Left lung (tissue), 10 donors: Measurements from ENCODE around the gene RABGAP1L. TPM values are rescaled to one million over a fixed set of nuclear protein-coding genes. Genes with fewer than 3 reads are reported as not detected.
"Not testable (repeated sequence)": the region's sequence is repeated elsewhere in the genome, so short reads cannot be mapped to it uniquely, and the experiment has no call there.

ENCODE experiments used
- ATAC-seq: fragments of 200-7000 bp; cut with Tn5 transposase; one replicate; pipeline ENCODE4 v1.9.1; 2020; ENCODE audit warnings: moderate library complexity
- DNase-seq, 4 donors: peaks; one replicate each; pipeline ENCODE4 v3.0.0-alpha.2; 2013 to 2020
- H3K27ac ChIP-seq, 2 donors: fragments of 200-600 bp; sonication (generic) in 1 of 2; one replicate each; pipeline versions ENCODE4 v1.5.0 to v1.8.0; 2020 to 2021
- H3K27me3 ChIP-seq, 2 donors: fragments of 200-600 bp; sonication (generic) in 1 of 2; one replicate each; pipeline versions ENCODE4 v1.5.0 to v1.8.0; 2020 to 2021
- H3K36me3 ChIP-seq, 2 donors: fragments of 200-600 bp; sonication (generic) in 1 of 2; one replicate each; pipeline versions ENCODE4 v1.5.0 to v1.8.0; 2020 to 2021
- H3K4me1 ChIP-seq, 2 donors: fragments of 200-600 bp; one replicate each; pipeline ENCODE4 v1.8.0; 2021
- H3K4me3 ChIP-seq, 2 donors: fragments of 200-600 bp; sonication (generic) in 1 of 2; one replicate each; pipeline versions ENCODE4 v1.5.0 to v1.8.0; 2020 to 2021; ENCODE audit warnings: mild to moderate bottlenecking in 1 of 2
- H3K9me3 ChIP-seq, 2 donors: fragments of 200-600 bp; sonication (generic) in 1 of 2; one replicate each; pipeline versions ENCODE4 v1.5.0 to v1.8.0; 2020 to 2021
- CTCF ChIP-seq, 2 donors: fragments of 200-600 bp; sonication (generic) in 1 of 2; IDR thresholded peaks; one replicate each; pipeline versions ENCODE4 v1.5.0 to v1.8.0; 2021; ENCODE audit warnings: antibody characterized with exemption in 2 of 2
- intact Hi-C, 2 donors: fragments of 100-400 bp; cut with DNase I; formaldehyde crosslinking; loops; one replicate each; pipeline versions ENCODE4 v1.11.2 to v1.14.2; 2022
- polyA plus RNA-seq, 6 donors: library from polyadenylated mRNA; unstranded; fragments of 120-200 nt; gene quantifications; one replicate each; pipeline ENCODE4 v1.2.1, GENCODE V29; 2013; ENCODE audit not compliant: insufficient read length in 6 of 6
- total RNA-seq, 2 donors: library from RNA; stranded (reverse); fragmentation: NEBNext Ultra II Directional; extraction: Animal tissue kit (Norgen Biotek cat#: 25700); gene quantifications; one replicate each; pipeline ENCODE4 v1.2.1, GENCODE V29; 2021
- donor health status: DM: no; HTN: yes; CAD: no.
- donor health status: DM: no; HTN: no; CAD: no.

RABGAP1L gene
- total and polyA plus RNA-seq, 8 donors, result 40.3 to 67.3 (median 51.4) TPM

DNA sequence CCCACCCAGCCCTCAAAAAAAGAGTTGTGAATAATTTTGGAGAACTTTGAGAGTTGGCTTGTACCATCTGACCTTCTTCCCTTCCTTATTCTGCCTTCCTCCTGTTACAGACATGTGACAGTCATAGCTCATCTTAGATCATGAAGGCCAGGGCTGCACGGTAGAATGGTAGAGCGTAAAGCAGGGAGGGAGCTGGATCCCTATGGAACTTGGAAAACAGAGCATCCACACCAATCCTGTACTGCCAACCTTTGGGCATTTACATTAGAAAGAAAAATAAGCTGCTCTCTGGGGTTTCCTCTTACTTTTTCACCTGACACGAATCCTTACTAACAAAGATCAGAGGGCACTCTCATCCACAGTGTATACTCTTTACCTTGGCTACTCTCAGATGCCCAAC is 409.9 kb downstream of the RABGAP1L start:
- H3K36me3 ChIP-seq, result no peaks in the 10 kb centered on the region
- no peak for DNase-seq
- no peaks in the 10 kb centered on the region for H3K4me1 ChIP-seq
- ATAC-seq, result no peak
- peaks cover 0 to 9% of the 10 kb centered on the region in 2 donors for H3K9me3 ChIP-seq
- H3K27me3 ChIP-seq, result no peaks in the 10 kb centered on the region
- no peak overlapping the region for H3K4me3 ChIP-seq
- TF ChIP-seq CTCF (IDR thresholded peaks at IDR 0.05), result no peak
- H3K27ac ChIP-seq, result no peak overlapping the region
- intact Hi-C loops, result no loop called here

- Histone ChIP-seq H3K4me3 (no peak overlapping the region), H3K27ac (no peak overlapping the region), H3K4me1 (no peaks in the 10 kb centered on the region), H3K27me3 (no peaks in the 10 kb centered on the region), H3K9me3 (peaks cover 0 to 35% of the 10 kb centered on the region in 2 donors), H3K36me3 (no peaks in the 10 kb centered on the region)
- no peak for DNase-seq
- no peak for TF ChIP-seq CTCF (IDR thresholded peaks at IDR 0.05)
- intact Hi-C loops, result no loop called here
- ATAC-seq, result no peak
Observed at GRCh38 chr1:174572771-174573170, 413.5 kb downstream of the RABGAP1L start.

DNA sequence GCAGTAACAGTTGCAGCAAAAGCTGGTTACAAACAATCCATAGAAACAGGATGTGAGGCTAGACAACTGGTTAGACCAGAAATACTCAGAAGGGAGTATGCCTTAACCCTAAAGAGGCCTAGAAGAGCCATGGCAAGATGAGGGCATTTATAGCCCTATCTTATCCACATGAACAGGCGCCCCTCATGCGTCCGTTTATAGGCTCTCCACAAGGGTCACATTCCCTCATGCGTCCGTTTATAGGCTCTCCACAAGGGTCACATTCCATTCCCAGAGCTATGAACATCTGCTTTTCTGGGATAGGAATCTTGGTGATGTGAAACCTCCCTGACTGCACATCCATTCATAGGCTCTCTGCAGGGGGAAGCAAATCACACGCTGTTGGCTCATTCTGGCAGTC is 416.8 kb downstream of the RABGAP1L start:
- H3K4me3 ChIP-seq, H3K27ac ChIP-seq, ATAC-seq, DNase-seq, intact Hi-C loops, H3K4me1 ChIP-seq, H3K27me3 ChIP-seq, H3K36me3 ChIP-seq: not testable (repeated sequence)
- peaks cover 0 to 42% of the 10 kb centered on the region in 2 donors for H3K9me3 ChIP-seq

- Histone ChIP-seq H3K4me3 (no peak overlapping the region), H3K27ac (no peak overlapping the region), H3K36me3 (no peaks in the 10 kb centered on the region), H3K9me3 (peaks cover 0 to 36% of the 10 kb centered on the region in 2 donors), H3K27me3 (no peaks in the 10 kb centered on the region), H3K4me1 (no peaks in the 10 kb centered on the region)
- no peak for ATAC-seq
- no peak for DNase-seq
- TF ChIP-seq CTCF (IDR thresholded peaks at IDR 0.05), result no peak
- intact Hi-C loops, result no loop called here
Observed at GRCh38 chr1:174577681-174578080, 418.4 kb downstream of the RABGAP1L start.

- Histone ChIP-seq H3K9me3 (peaks cover 0 to 18% of the 10 kb centered on the region in 2 donors), H3K27ac (no peak overlapping the region), H3K27me3 (no peaks in the 10 kb centered on the region), H3K4me1 (no peaks in the 10 kb centered on the region), H3K4me3 (no peak overlapping the region), H3K36me3 (no peaks in the 10 kb centered on the region)
- ATAC-seq (no peak), DNase-seq (no peak)
- intact Hi-C loops, result no loop called here
- TF ChIP-seq CTCF (IDR thresholded peaks at IDR 0.05), result no peak
Observed at GRCh38 chr1:174580801-174581200, 421.5 kb downstream of the RABGAP1L start.

DNA sequence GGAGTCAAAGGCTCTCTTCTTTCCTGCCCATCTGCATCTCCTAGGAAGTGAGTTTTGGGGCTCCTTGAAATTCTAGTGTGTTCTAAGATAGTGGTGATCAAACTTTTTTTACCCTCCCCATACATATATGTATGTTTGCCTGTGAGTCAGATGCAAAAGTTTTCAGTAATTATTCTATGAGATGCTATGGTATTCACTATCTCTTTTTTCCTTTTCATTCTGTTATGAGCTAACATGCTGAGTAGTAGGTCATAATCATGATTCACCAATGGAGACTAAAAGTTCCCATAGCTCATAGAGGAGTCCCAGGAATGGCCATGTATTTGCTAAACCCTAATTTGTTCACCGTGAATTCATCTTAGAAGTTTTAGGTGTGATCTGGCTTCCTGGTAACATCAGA is 424.0 kb downstream of the RABGAP1L start:
- no peaks in the 10 kb centered on the region for H3K27me3 ChIP-seq
- ATAC-seq, result no peak
- DNase-seq, result no peak
- H3K4me3 ChIP-seq, result no peak overlapping the region
- H3K27ac ChIP-seq, result no peak overlapping the region
- intact Hi-C loops, result no loop called here
- peaks cover 0 to 6% of the 10 kb centered on the region in 2 donors for H3K36me3 ChIP-seq
- peaks cover 0 to 18% of the 10 kb centered on the region in 2 donors for H3K9me3 ChIP-seq
- no peak for TF ChIP-seq CTCF (IDR thresholded peaks at IDR 0.05)
- H3K4me1 ChIP-seq, result no peaks in the 10 kb centered on the region
